ENCODE measurements around the gene PAPOLB.
A peak's percentile ranks its signal among the peaks of the same experiment; 100 is the strongest.

PAPOLB gene

GRCh38 chr7:4882169-4883032, 20.6 kb upstream of the PAPOLB start:
- ChIA-PET CTCF (interaction anchor here (0.8 to 1.3 kb wide), 7 partner anchors 13 to 205 kb away, joined by 3 to 7 read pairs (median 4); no protein-coding TSS in a partner anchor), POLR2A (interaction anchor here (0.8 to 1.2 kb wide), 3 partner anchors 8 to 84 kb away, joined by 3 read pairs; no protein-coding TSS in a partner anchor)
- DNase-seq (ENCODE audit: extremely low spot score): peak; percentile 57

GRCh38 chr7:4880218-4880617, 18.4 kb upstream of the PAPOLB start:
- POLR2A ChIA-PET: no interaction called here
- no peak for DNase-seq (ENCODE audit: extremely low spot score)
- CTCF ChIA-PET: no interaction called here
- TF ChIP-seq FOXA1 (IDR thresholded peaks at IDR 0.05): no peak
- no peak for TF ChIP-seq FOXM1 (IDR thresholded peaks at IDR 0.05; ENCODE audit: borderline replicate concordance)
- TF ChIP-seq SP1 (IDR thresholded peaks at IDR 0.05): no peak
- TF ChIP-seq HDGF (IDR thresholded peaks at IDR 0.05; ENCODE audit: borderline replicate concordance): no peak
- no peak for TF ChIP-seq SUZ12 (IDR thresholded peaks at IDR 0.05)
- TF ChIP-seq NFRKB (IDR thresholded peaks at IDR 0.05): no peak
- no peak for TF ChIP-seq ARNT (IDR thresholded peaks at IDR 0.05)
- TF ChIP-seq LEF1 (IDR thresholded peaks at IDR 0.05; ENCODE audit: borderline replicate concordance): no peak
- no peak for TF ChIP-seq ZNF384 (IDR thresholded peaks at IDR 0.05)
- no peak for TF ChIP-seq L3MBTL2 (conservative IDR thresholded peaks at IDR 0.05)
- TF ChIP-seq BHLHE40 (IDR thresholded peaks at IDR 0.05; ENCODE audit: borderline replicate concordance): no peak
- TF ChIP-seq ELF4 (IDR thresholded peaks at IDR 0.05): no peak

More at GRCh38 chr7:4882169-4883032, 20.6 kb upstream of the PAPOLB start:
- TF ChIP-seq L3MBTL2 (conservative IDR thresholded peaks at IDR 0.05) (peak; percentile 54), SUZ12 (IDR thresholded peaks at IDR 0.05) (no peak)

- DNase-seq (ENCODE audit: extremely low spot score): no peak
- ChIA-PET POLR2A (no interaction called here), CTCF (no interaction called here)
- no peak for TF ChIP-seq FOXA1 (IDR thresholded peaks at IDR 0.05)
- TF ChIP-seq SP1 (IDR thresholded peaks at IDR 0.05): no peak
- TF ChIP-seq NFRKB (IDR thresholded peaks at IDR 0.05): no peak
- no peak for TF ChIP-seq ZNF384 (IDR thresholded peaks at IDR 0.05)
- no peak for TF ChIP-seq CTBP1 (IDR thresholded peaks at IDR 0.05; ENCODE audit: borderline replicate concordance)
These were observed 17.7 kb upstream of the PAPOLB start for GRCh38 chr7:4879396-4880081.

- ChIA-PET POLR2A (no interaction called here), CTCF (no interaction called here)
- DNase-seq (ENCODE audit: extremely low spot score): no peak
- no peak for TF ChIP-seq BHLHE40 (IDR thresholded peaks at IDR 0.05; ENCODE audit: borderline replicate concordance)
- TF ChIP-seq SP1 (IDR thresholded peaks at IDR 0.05): no peak
- no peak for TF ChIP-seq FOXA1 (IDR thresholded peaks at IDR 0.05)
- no peak for TF ChIP-seq ZNF384 (IDR thresholded peaks at IDR 0.05)
- no peak for TF ChIP-seq SUZ12 (IDR thresholded peaks at IDR 0.05)
- no peak for TF ChIP-seq PKNOX1 (IDR thresholded peaks at IDR 0.05)
- no peak for TF ChIP-seq ARNT (IDR thresholded peaks at IDR 0.05)
- no peak for TF ChIP-seq FOXM1 (IDR thresholded peaks at IDR 0.05; ENCODE audit: borderline replicate concordance)
- TF ChIP-seq HDGF (IDR thresholded peaks at IDR 0.05; ENCODE audit: borderline replicate concordance): no peak
- no peak for TF ChIP-seq LEF1 (IDR thresholded peaks at IDR 0.05; ENCODE audit: borderline replicate concordance)
- no peak for TF ChIP-seq L3MBTL2 (conservative IDR thresholded peaks at IDR 0.05)
- TF ChIP-seq NFRKB (IDR thresholded peaks at IDR 0.05): no peak
- no peak for TF ChIP-seq FOXK2 (IDR thresholded peaks at IDR 0.05)
- no peak for TF ChIP-seq ELF4 (IDR thresholded peaks at IDR 0.05)
- TF ChIP-seq CTBP1 (IDR thresholded peaks at IDR 0.05; ENCODE audit: borderline replicate concordance): no peak
- no peak for TF ChIP-seq TARDBP (IDR thresholded peaks at IDR 0.05)
These were observed 16.8 kb upstream of the PAPOLB start for GRCh38 chr7:4878336-4879335.

GRCh38 chr7:4876586-4876985, 14.8 kb upstream of the PAPOLB start:
- no peak for DNase-seq (ENCODE audit: extremely low spot score)
- POLR2A ChIA-PET: no interaction called here
- TF ChIP-seq LEF1 (IDR thresholded peaks at IDR 0.05; ENCODE audit: borderline replicate concordance) (no peak), L3MBTL2 (conservative IDR thresholded peaks at IDR 0.05) (no peak), FOXK2 (IDR thresholded peaks at IDR 0.05) (no peak), SP1 (IDR thresholded peaks at IDR 0.05) (no peak)
- CTCF ChIA-PET: no interaction called here

GRCh38 chr7:4875391-4875790, 13.6 kb upstream of the PAPOLB start:
- no peak for DNase-seq (ENCODE audit: extremely low spot score)
- CTCF ChIA-PET: no interaction called here
- TF ChIP-seq SP1 (IDR thresholded peaks at IDR 0.05) (no peak), ZNF384 (IDR thresholded peaks at IDR 0.05) (no peak), CTBP1 (IDR thresholded peaks at IDR 0.05; ENCODE audit: borderline replicate concordance) (no peak), HDGF (IDR thresholded peaks at IDR 0.05; ENCODE audit: borderline replicate concordance) (no peak), PKNOX1 (IDR thresholded peaks at IDR 0.05) (no peak), NFRKB (IDR thresholded peaks at IDR 0.05) (no peak), BHLHE40 (IDR thresholded peaks at IDR 0.05; ENCODE audit: borderline replicate concordance) (no peak), FOXM1 (IDR thresholded peaks at IDR 0.05; ENCODE audit: borderline replicate concordance) (no peak), TARDBP (IDR thresholded peaks at IDR 0.05) (no peak), FOXK2 (IDR thresholded peaks at IDR 0.05) (no peak), LEF1 (IDR thresholded peaks at IDR 0.05; ENCODE audit: borderline replicate concordance) (no peak), SUZ12 (IDR thresholded peaks at IDR 0.05) (no peak), ARNT (IDR thresholded peaks at IDR 0.05) (no peak), FOXA1 (IDR thresholded peaks at IDR 0.05) (no peak), L3MBTL2 (conservative IDR thresholded peaks at IDR 0.05) (no peak), ELF4 (IDR thresholded peaks at IDR 0.05) (no peak)
- POLR2A ChIA-PET: no interaction called here
